8988T (cell line): ENCODE results near the gene TEKT3.

Experiments used
- DNase-seq: peaks from one replicate; pipeline ENCODE4 v3.0.0; 2011

Gene TEKT3

GRCh38 chr17:15341385-15341849 is at the start of gene TEKT3:
TSS of gene TEKT3 (minus strand) at chr17:15341597. CDS start at chr17:15331585, 10,012 bp downstream.
- DNase-seq: peak; percentile 67

GRCh38 chr17:15388356-15389041 is 47.1 kb upstream of the TEKT3 start:
- no peak for DNase-seq

- DNase-seq: no peak
Measured at GRCh38 chr17:15386083-15386482, 44.7 kb upstream of the TEKT3 start.

- DNase-seq: no peak
Measured at GRCh38 chr17:15385305-15385704, 43.9 kb upstream of the TEKT3 start.

- DNase-seq: no peak
Measured at GRCh38 chr17:15384142-15384787, 42.9 kb upstream of the TEKT3 start.

- DNase-seq: no peak
Measured at GRCh38 chr17:15382914-15383313, 41.5 kb upstream of the TEKT3 start.

GRCh38 chr17:15381707-15382106 is 40.3 kb upstream of the TEKT3 start:
- DNase-seq: no peak

- DNase-seq: no peak
Measured at GRCh38 chr17:15380446-15380845, 39.0 kb upstream of the TEKT3 start.

GRCh38 chr17:15379659-15380058 is 38.3 kb upstream of the TEKT3 start:
- no peak for DNase-seq

GRCh38 chr17:15378243-15378642 is 36.8 kb upstream of the TEKT3 start:
- DNase-seq: no peak

- DNase-seq: no peak
Measured at GRCh38 chr17:15377616-15378015, 36.2 kb upstream of the TEKT3 start.

- DNase-seq: no peak
Measured at GRCh38 chr17:15377200-15377599, 35.8 kb upstream of the TEKT3 start.

- no peak for DNase-seq
Measured at GRCh38 chr17:15371376-15372130, 30.2 kb upstream of the TEKT3 start.

- DNase-seq: no peak
Measured at GRCh38 chr17:15368600-15368999, 27.2 kb upstream of the TEKT3 start.

- DNase-seq: no peak
Measured at GRCh38 chr17:15366026-15366425, 24.6 kb upstream of the TEKT3 start.

- DNase-seq: no peak
Measured at GRCh38 chr17:15364615-15365014, 23.2 kb upstream of the TEKT3 start.

- no peak for DNase-seq
Measured at GRCh38 chr17:15363702-15364101, 22.3 kb upstream of the TEKT3 start.

GRCh38 chr17:15361592-15361991 is 20.2 kb upstream of the TEKT3 start:
- no peak for DNase-seq

- DNase-seq: no peak
Measured at GRCh38 chr17:15361151-15361550, 19.8 kb upstream of the TEKT3 start.

GRCh38 chr17:15354256-15354655 is 12.9 kb upstream of the TEKT3 start:
- no peak for DNase-seq

- DNase-seq: no peak
Measured at GRCh38 chr17:15351925-15352324, 10.5 kb upstream of the TEKT3 start.

- no peak for DNase-seq
Measured at GRCh38 chr17:15351478-15351840, 10.1 kb upstream of the TEKT3 start.

- no peak for DNase-seq
Measured at GRCh38 chr17:15350777-15351477, 9.5 kb upstream of the TEKT3 start.
